SU-DHL-6 (cell line): ENCODE data around the gene WDR48.

Experiments
- H2AFZ ChIP-seq: fragments of 200-600 bp; sonication (generic); 2 replicates; pipeline ENCODE4 v1.6.1; 2014; ENCODE audit warnings: low read depth, mild to moderate bottlenecking, moderate library complexity, mixed read lengths, antibody characterized with exemption, low read length; ENCODE audit not compliant: severe bottlenecking
- H3F3A ChIP-seq: fragments of 200-600 bp; shearing (Covaris generic); 2 replicates; pipeline ENCODE4 v1.6.0; 2016; ENCODE audit warnings: antibody characterized with exemption, mild to moderate bottlenecking; ENCODE audit not compliant: insufficient read depth
- H3K27ac ChIP-seq: fragments of 200-600 bp; sonication (generic); 2 replicates; pipeline ENCODE4 v1.5.1; 2016; ENCODE audit warnings: low read depth, mild to moderate bottlenecking, low read length, moderate library complexity, mixed read lengths
- H3K27me3 ChIP-seq: fragments of 200-600 bp; sonication (generic), shearing (Covaris generic); 2 replicates; pipeline ENCODE4 v1.6.0; 2014; ENCODE audit warnings: mild to moderate bottlenecking, low read length
- H3K36me3 ChIP-seq: fragments of 200-600 bp; sonication (generic); 2 replicates; pipeline ENCODE4 v1.6.1; 2014; ENCODE audit warnings: mild to moderate bottlenecking, low read length, mixed read lengths
- H3K4me2 ChIP-seq: fragments of 300-600, 200-600 bp; shearing (Covaris generic), sonication (generic); 2 replicates; pipeline ENCODE4 v1.6.0; 2014; ENCODE audit warnings: low read length, low read depth, mild to moderate bottlenecking; ENCODE audit not compliant: poor library complexity, severe bottlenecking
- H3K4me3 ChIP-seq: fragments of 200-600 bp; sonication (generic); 2 replicates; pipeline ENCODE4 v1.5.1; 2014; ENCODE audit warnings: antibody characterized with exemption, low read length, mild to moderate bottlenecking, mixed read lengths; ENCODE audit not compliant: insufficient read depth, poor library complexity, severe bottlenecking
- H3K79me2 ChIP-seq: fragments of 200-600 bp; sonication (generic); 2 replicates; pipeline ENCODE4 v1.6.1; 2014; ENCODE audit warnings: mild to moderate bottlenecking, low read length, moderate library complexity; ENCODE audit not compliant: insufficient read depth
- H3K9ac ChIP-seq: fragments of 200-600 bp; sonication (generic); 2 replicates; pipeline ENCODE4 v1.7.0; 2014; ENCODE audit warnings: mild to moderate bottlenecking, low read length
- H3K9me2 ChIP-seq: fragments of 200-600 bp; sonication (generic); replicated peaks from 2 replicates; pipeline ENCODE4 v1.6.1; 2014; ENCODE audit warnings: low read length; ENCODE audit not compliant: insufficient read depth
- H3K9me3 ChIP-seq: fragments of 200-600 bp; sonication (generic); 2 replicates; pipeline ENCODE4 v1.6.1; 2014; ENCODE audit warnings: low read length, mixed read lengths; ENCODE audit not compliant: insufficient read depth
- H4K20me1 ChIP-seq: fragments of 200-600 bp; sonication (generic); 2 replicates; pipeline ENCODE4 v1.6.1; 2014; ENCODE audit warnings: low read depth, mild to moderate bottlenecking, antibody characterized with exemption, low read length, moderate library complexity, mixed read lengths
- EZH2phosphoT487 ChIP-seq: fragments of 200-600 bp; sonication (generic), shearing (Covaris generic); conservative IDR thresholded peaks from 2 replicates; pipeline ENCODE4 v1.6.1; 2018; ENCODE audit warnings: mild to moderate bottlenecking, antibody characterized with exemption, low read length, moderate library complexity, mixed read lengths
- TF ChIP-seq, protein P1 (sequence below): fragments of 200-600 bp; sonication (generic); IDR thresholded peaks from one replicate; pipeline ENCODE4 v1.5.1; 2017; ENCODE audit warnings: antibody characterized with exemption, mild to moderate bottlenecking, low read length, moderate library complexity; ENCODE audit not compliant: insufficient read depth, poor library complexity, severe bottlenecking

Gene WDR48

GRCh38 chr3:39124876-39125840, 73.3 kb downstream of the WDR48 start:
- no peaks in the 10 kb centered on the region for H4K20me1 ChIP-seq
- H3K9ac ChIP-seq, result no peak overlapping the region
- no peak overlapping the region for H3K27ac ChIP-seq
- H3K9me2 ChIP-seq, result no peaks in the 10 kb centered on the region
- H3K79me2 ChIP-seq, result no peaks in the 10 kb centered on the region
- no peak overlapping the region for H3K4me3 ChIP-seq
- H3K9me3 ChIP-seq, result no peaks in the 10 kb centered on the region
- H3K36me3 ChIP-seq, result no peaks in the 10 kb centered on the region
- no peak for TF ChIP-seq EZH2phosphoT487
- TF ChIP-seq, protein P1, sequence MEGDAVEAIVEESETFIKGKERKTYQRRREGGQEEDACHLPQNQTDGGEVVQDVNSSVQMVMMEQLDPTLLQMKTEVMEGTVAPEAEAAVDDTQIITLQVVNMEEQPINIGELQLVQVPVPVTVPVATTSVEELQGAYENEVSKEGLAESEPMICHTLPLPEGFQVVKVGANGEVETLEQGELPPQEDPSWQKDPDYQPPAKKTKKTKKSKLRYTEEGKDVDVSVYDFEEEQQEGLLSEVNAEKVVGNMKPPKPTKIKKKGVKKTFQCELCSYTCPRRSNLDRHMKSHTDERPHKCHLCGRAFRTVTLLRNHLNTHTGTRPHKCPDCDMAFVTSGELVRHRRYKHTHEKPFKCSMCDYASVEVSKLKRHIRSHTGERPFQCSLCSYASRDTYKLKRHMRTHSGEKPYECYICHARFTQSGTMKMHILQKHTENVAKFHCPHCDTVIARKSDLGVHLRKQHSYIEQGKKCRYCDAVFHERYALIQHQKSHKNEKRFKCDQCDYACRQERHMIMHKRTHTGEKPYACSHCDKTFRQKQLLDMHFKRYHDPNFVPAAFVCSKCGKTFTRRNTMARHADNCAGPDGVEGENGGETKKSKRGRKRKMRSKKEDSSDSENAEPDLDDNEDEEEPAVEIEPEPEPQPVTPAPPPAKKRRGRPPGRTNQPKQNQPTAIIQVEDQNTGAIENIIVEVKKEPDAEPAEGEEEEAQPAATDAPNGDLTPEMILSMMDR, result no peak
- H3K4me2 ChIP-seq, result no peak overlapping the region
- H3F3A ChIP-seq, result no peaks in the 10 kb centered on the region
- H3K27me3 ChIP-seq, result no peaks in the 10 kb centered on the region
- no peak overlapping the region for H2AFZ ChIP-seq

GRCh38 chr3:39125841-39126500, 74.2 kb downstream of the WDR48 start:
- no peaks in the 10 kb centered on the region for H3K27me3 ChIP-seq
- no peaks in the 10 kb centered on the region for H3K36me3 ChIP-seq
- no peak overlapping the region for H3K4me2 ChIP-seq
- no peaks in the 10 kb centered on the region for H3K79me2 ChIP-seq
- no peaks in the 10 kb centered on the region for H4K20me1 ChIP-seq
- no peaks in the 10 kb centered on the region for H3K9me3 ChIP-seq
- TF ChIP-seq, protein P1, result no peak
- TF ChIP-seq EZH2phosphoT487, result no peak
- no peak overlapping the region for H3K4me3 ChIP-seq
- no peak overlapping the region for H3K9ac ChIP-seq
- H3K27ac ChIP-seq, result no peak overlapping the region
- H3F3A ChIP-seq, result no peaks in the 10 kb centered on the region
- H3K9me2 ChIP-seq, result no peaks in the 10 kb centered on the region
- no peak overlapping the region for H2AFZ ChIP-seq

GRCh38 chr3:39126532-39127071, 74.8 kb downstream of the WDR48 start:
- H3F3A ChIP-seq, result no peaks in the 10 kb centered on the region
- no peaks in the 10 kb centered on the region for H4K20me1 ChIP-seq
- no peaks in the 10 kb centered on the region for H3K9me2 ChIP-seq
- no peaks in the 10 kb centered on the region for H3K27me3 ChIP-seq
- H3K4me3 ChIP-seq, result no peak overlapping the region
- no peak overlapping the region for H3K9ac ChIP-seq
- no peaks in the 10 kb centered on the region for H3K9me3 ChIP-seq
- no peaks in the 10 kb centered on the region for H3K36me3 ChIP-seq
- H2AFZ ChIP-seq, result no peak overlapping the region
- H3K27ac ChIP-seq, result no peak overlapping the region
- no peak for TF ChIP-seq EZH2phosphoT487
- TF ChIP-seq, protein P1, result no peak
- H3K79me2 ChIP-seq, result no peaks in the 10 kb centered on the region
- H3K4me2 ChIP-seq, result no peak overlapping the region
